NCI-H524 (cell line): ENCODE results near the gene HACD3.
"Not testable (repeated sequence)": the region's sequence is repeated elsewhere in the genome, so short reads cannot be mapped to it uniquely, and the experiment has no call there.

Experiments used
- DNase-seq, 2 experiments: peaks; one replicate each; lab custom pipeline; 2025; lab: John Stamatoyannopoulos, UW

The HACD3 gene

GRCh38 chr15:65549288-65549687, 19.0 kb downstream of the HACD3 start:
- not testable (repeated sequence) for DNase-seq

- no peak for DNase-seq
Measured at GRCh38 chr15:65550681-65551098, 20.4 kb downstream of the HACD3 start.

- no peak for DNase-seq
Measured at GRCh38 chr15:65551183-65551582, 20.9 kb downstream of the HACD3 start.

- not testable (repeated sequence) for DNase-seq
Measured at GRCh38 chr15:65552851-65553250, 22.6 kb downstream of the HACD3 start.

GRCh38 chr15:65553691-65554090, 23.4 kb downstream of the HACD3 start:
- DNase-seq, result no peak

- no peak for DNase-seq
Measured at GRCh38 chr15:65556622-65557021, 26.4 kb downstream of the HACD3 start.

GRCh38 chr15:65558336-65558735, 28.1 kb downstream of the HACD3 start:
- no peak for DNase-seq

- no peak for DNase-seq
Measured at GRCh38 chr15:65558997-65559760, 28.9 kb downstream of the HACD3 start.

- DNase-seq, result no peak
Measured at GRCh38 chr15:65559941-65560340, 29.7 kb downstream of the HACD3 start.

GRCh38 chr15:65561934-65562333, 31.7 kb downstream of the HACD3 start:
- DNase-seq, result no peak

- DNase-seq, result no peak
Measured at GRCh38 chr15:65569728-65570127, 39.5 kb downstream of the HACD3 start.

GRCh38 chr15:65571971-65572370, 41.7 kb downstream of the HACD3 start:
- no peak for DNase-seq

- DNase-seq, result no peak
Measured at GRCh38 chr15:65576664-65577063, 46.4 kb downstream of the HACD3 start.

GRCh38 chr15:65577129-65577996, 47.1 kb downstream of the HACD3 start:
- no peak for DNase-seq

GRCh38 chr15:65578904-65579728, 48.9 kb downstream of the HACD3 start:
- no peak for DNase-seq

- DNase-seq, result no peak
Measured at GRCh38 chr15:65579762-65580161, 49.5 kb downstream of the HACD3 start.

- DNase-seq, result no peak
Measured at GRCh38 chr15:65580287-65580686, 50.0 kb downstream of the HACD3 start.

- DNase-seq, result no peak
Measured at GRCh38 chr15:65583701-65584100, 53.4 kb downstream of the HACD3 start.

GRCh38 chr15:65584241-65584640, 54.0 kb downstream of the HACD3 start:
- no peak for DNase-seq

GRCh38 chr15:65587094-65587493, 56.8 kb downstream of the HACD3 start:
- no peak for DNase-seq

GRCh38 chr15:65595960-65596359, 65.7 kb downstream of the HACD3 start:
- DNase-seq, result peak in 1 of 2 experiments; percentile 38

- DNase-seq, result no peak
Measured at GRCh38 chr15:65598468-65598867, 68.2 kb downstream of the HACD3 start.
